Prostate gland (tissue), 2 donors: ENCODE data around the gene C20orf202.

Experiments
- CTCF ChIP-seq, 4 experiments: fragments of 200-600 bp in 2 of 4; fragments of 450-650 bp in 2 of 4; sonication (generic) in 2 of 4; IDR thresholded peaks; 1 replicate in 3 of 4; 2 replicates in 1 of 4; pipeline ENCODE4 v1.5.1; 2016 to 2019; ENCODE audit warnings: antibody characterized with exemption in 4 of 4, mild to moderate bottlenecking in 2 of 4, moderate library complexity in 2 of 4
- POLR2A ChIP-seq: fragments of 450-650 bp; IDR thresholded peaks from one replicate; pipeline ENCODE4 v1.6.1; 2016; ENCODE audit warnings: antibody characterized with exemption, mild to moderate bottlenecking
- POLR2AphosphoS5 ChIP-seq: sonication (generic); formaldehyde crosslinking; IDR thresholded peaks from one replicate; pipeline ENCODE4 v1.6.1; 2017; ENCODE audit warnings: antibody characterized with exemption

GRCh38 chr20:1224205-1224890 lies 21.1 kb downstream of the C20orf202 start:
- no peak for TF ChIP-seq CTCF (IDR thresholded peaks at IDR 0.05)
- TF ChIP-seq POLR2AphosphoS5 = no peak
- no peak for TF ChIP-seq POLR2A
